ENCODE data around the gene PEAK1. TPM values are rescaled to one million over a fixed set of nuclear protein-coding genes. Genes with fewer than 3 reads are reported as not detected.

The PEAK1 gene
- total RNA-seq, 1 experiment from 2014 or later: 13.8 TPM

GRCh38 chr15:77456746-77457145 lies 36.8 kb upstream of the PEAK1 start:
- no peaks in the 10 kb centered on the region for H3K79me2 ChIP-seq (ENCODE audit: low read length)
- H4K20me1 ChIP-seq (ENCODE audit: low read length): no peaks in the 10 kb centered on the region
- H3K27ac ChIP-seq (ENCODE audit: low read length): no peak overlapping the region
- peaks cover 21% of the 10 kb centered on the region for H3K4me1 ChIP-seq (ENCODE audit: insufficient read depth, low read length)
- H3F3A ChIP-seq (ENCODE audit: low read length, unreplicated experiment): no peaks in the 10 kb centered on the region
- DNase-seq (no peak), ATAC-seq (no peak)
- no peaks in the 10 kb centered on the region for H3K9me3 ChIP-seq (ENCODE audit: low read length)
- CTCF ChIA-PET: no interaction called here
- no peak overlapping the region for H3K4me2 ChIP-seq (ENCODE audit: low read length)
- no peak for TF ChIP-seq EZH2phosphoT487 (IDR thresholded peaks at IDR 0.05; ENCODE audit: borderline replicate concordance, low read length)
- no peak for TF ChIP-seq CTCF (conservative IDR thresholded peaks at IDR 0.05; ENCODE audit: low read depth, low read length)
- TF ChIP-seq EZH2 (IDR thresholded peaks at IDR 0.05; ENCODE audit: low read length, unreplicated experiment): no peak
- no peaks in the 10 kb centered on the region for H3K27me3 ChIP-seq (ENCODE audit: low read length)
- no peak overlapping the region for H3K4me3 ChIP-seq (ENCODE audit: low read length)
- H2AFZ ChIP-seq (ENCODE audit: low read length): no peak overlapping the region
- no peak overlapping the region for H3K9ac ChIP-seq (ENCODE audit: low read length)
- no peaks in the 10 kb centered on the region for H3K9me2 ChIP-seq (replicated peaks; ENCODE audit: low read length)
- no TSS peak for BruUV-seq (replicated peaks)
- peaks cover 3% of the 10 kb centered on the region; the same call in 1 of the 2 replicates for H3K36me3 ChIP-seq (ENCODE audit: low read depth, low read length)
- POLR2A ChIA-PET (ENCODE audit: unreplicated experiment): no interaction called here
- intact Hi-C loops (cut with micrococcal nuclease): no loop called here

- DNase-seq (no peak), ATAC-seq (no peak)
- Histone ChIP-seq H3K4me3 (ENCODE audit: low read length) (no peak overlapping the region), H3K79me2 (ENCODE audit: low read length) (no peaks in the 10 kb centered on the region), H3K27ac (ENCODE audit: low read length) (no peak overlapping the region), H4K20me1 (ENCODE audit: low read length) (no peaks in the 10 kb centered on the region), H3K4me2 (ENCODE audit: low read length) (no peak overlapping the region), H2AFZ (ENCODE audit: low read length) (no peak overlapping the region), H3K9ac (ENCODE audit: low read length) (no peak overlapping the region), H3F3A (ENCODE audit: low read length, unreplicated experiment) (no peaks in the 10 kb centered on the region), H3K27me3 (ENCODE audit: low read length) (no peaks in the 10 kb centered on the region), H3K4me1 (ENCODE audit: insufficient read depth, low read length) (peaks cover 21% of the 10 kb centered on the region), H3K36me3 (ENCODE audit: low read depth, low read length) (peaks cover 3% of the 10 kb centered on the region; the same call in 1 of the 2 replicates), H3K9me2 (replicated peaks; ENCODE audit: low read length) (no peaks in the 10 kb centered on the region), H3K9me3 (ENCODE audit: low read length) (no peaks in the 10 kb centered on the region)
- intact Hi-C loops (cut with micrococcal nuclease): no loop called here
- ChIA-PET CTCF (no interaction called here), POLR2A (ENCODE audit: unreplicated experiment) (no interaction called here)
- TF ChIP-seq EZH2phosphoT487 (IDR thresholded peaks at IDR 0.05; ENCODE audit: borderline replicate concordance, low read length) (no peak), EZH2 (IDR thresholded peaks at IDR 0.05; ENCODE audit: low read length, unreplicated experiment) (no peak), CTCF (conservative IDR thresholded peaks at IDR 0.05; ENCODE audit: low read depth, low read length) (no peak)
- no TSS peak for BruUV-seq (replicated peaks)
Observed at GRCh38 chr15:77455696-77456321, 35.9 kb upstream of the PEAK1 start.

GRCh38 chr15:77454951-77455350 lies 35.0 kb upstream of the PEAK1 start:
- no peak overlapping the region for H3K27ac ChIP-seq (ENCODE audit: low read length)
- ATAC-seq: no peak
- H3K9ac ChIP-seq (ENCODE audit: low read length): no peak overlapping the region
- peaks cover 3% of the 10 kb centered on the region; the same call in 1 of the 2 replicates for H3K36me3 ChIP-seq (ENCODE audit: low read depth, low read length)
- TF ChIP-seq EZH2 (IDR thresholded peaks at IDR 0.05; ENCODE audit: low read length, unreplicated experiment): no peak
- no peak for TF ChIP-seq CTCF (conservative IDR thresholded peaks at IDR 0.05; ENCODE audit: low read depth, low read length)
- no peak for TF ChIP-seq EZH2phosphoT487 (IDR thresholded peaks at IDR 0.05; ENCODE audit: borderline replicate concordance, low read length)
- CTCF ChIA-PET: no interaction called here
- H3K27me3 ChIP-seq (ENCODE audit: low read length): no peaks in the 10 kb centered on the region
- H3K4me3 ChIP-seq (ENCODE audit: low read length): no peak overlapping the region
- BruUV-seq (replicated peaks): no TSS peak
- H3K9me2 ChIP-seq (replicated peaks; ENCODE audit: low read length): no peaks in the 10 kb centered on the region
- H3K9me3 ChIP-seq (ENCODE audit: low read length): no peaks in the 10 kb centered on the region
- H3K4me2 ChIP-seq (ENCODE audit: low read length): no peak overlapping the region
- no peak for DNase-seq
- H2AFZ ChIP-seq (ENCODE audit: low read length): no peak overlapping the region
- peaks cover 21% of the 10 kb centered on the region for H3K4me1 ChIP-seq (ENCODE audit: insufficient read depth, low read length)
- intact Hi-C loops (cut with micrococcal nuclease): no loop called here
- POLR2A ChIA-PET (ENCODE audit: unreplicated experiment): no interaction called here
- H3F3A ChIP-seq (ENCODE audit: low read length, unreplicated experiment): no peaks in the 10 kb centered on the region
- H3K79me2 ChIP-seq (ENCODE audit: low read length): no peaks in the 10 kb centered on the region
- H4K20me1 ChIP-seq (ENCODE audit: low read length): no peaks in the 10 kb centered on the region

Measured in PC-3 (cell line).